Caco-2 (cell line): Measurements from ENCODE around the gene STRN. TPM values are rescaled to one million over a fixed set of nuclear protein-coding genes. Genes with fewer than 3 reads are reported as not detected.

Source experiments
- BruUV-seq: library from RNA; stranded (reverse); fragments of 400-500 nt; replicated peaks from 2 replicates; lab custom pipeline; 2021; lab: Mats Ljungman, UMichigan
- CTCF ChIA-PET: fragments of 300-600 bp; sonication (Branson Sonifier 250); formaldehyde crosslinking; loops from one replicate; lab custom pipeline; 2022; ENCODE audit warnings: antibody characterized with exemption; lab: Charles Lee
- POLR2A ChIA-PET: fragments of 300-600 bp; sonication (Branson Sonifier 250); formaldehyde crosslinking; loops from one replicate; lab custom pipeline; 2022; ENCODE audit warnings: antibody characterized with exemption; lab: Charles Lee
- DNase-seq, 2 experiments: peaks; one replicate each; pipeline versions ENCODE4 v3.0.0 to v3.0.0-alpha.2; 2020 to 2022
- H3K27me3 ChIP-seq: replicated peaks from 2 replicates; pipeline ENCODE4 v1.6.0; 2011; ENCODE audit warnings: low read length; ENCODE audit not compliant: control insufficient read depth, insufficient read depth
- H3K36me3 ChIP-seq: 2 replicates; pipeline ENCODE4 v1.5.1; 2011; ENCODE audit warnings: low read length; ENCODE audit not compliant: control insufficient read depth, insufficient read depth
- H3K4me1 ChIP-seq: fragments of 250-450 bp; sonication (Bioruptor Pico); 2 replicates; pipeline ENCODE4 v1.5.1; 2020; ENCODE audit warnings: mild to moderate bottlenecking
- H3K4me3 ChIP-seq: 2 replicates; pipeline ENCODE4 v1.5.1; 2011; ENCODE audit warnings: low read depth, mild to moderate bottlenecking, control low read depth, low read length
- H3K9me3 ChIP-seq: fragments of 250-450 bp; sonication (Bioruptor Pico); 2 replicates; pipeline ENCODE4 v1.5.1; 2020; ENCODE audit warnings: mild to moderate bottlenecking, moderate library complexity
- H3K27ac Mint-ChIP-seq: one replicate; pipeline ENCODE4 v1.8.0; 2022; ENCODE audit warnings: mixed read lengths; ENCODE audit not compliant: unreplicated experiment
- H3K27me3 Mint-ChIP-seq: one replicate; pipeline ENCODE4 v1.8.0; 2022; ENCODE audit warnings: mixed read lengths; ENCODE audit not compliant: insufficient read depth, unreplicated experiment
- H3K36me3 Mint-ChIP-seq: one replicate; pipeline ENCODE4 v1.8.0; 2022; ENCODE audit warnings: mild to moderate bottlenecking, mixed read lengths; ENCODE audit not compliant: insufficient read depth, unreplicated experiment
- H3K4me1 Mint-ChIP-seq: one replicate; pipeline ENCODE4 v1.8.0; 2022; ENCODE audit warnings: low read depth, mixed read lengths; ENCODE audit not compliant: unreplicated experiment
- H3K4me3 Mint-ChIP-seq: one replicate; pipeline ENCODE4 v1.8.0; 2022; ENCODE audit warnings: mild to moderate bottlenecking, moderate library complexity, mixed read lengths; ENCODE audit not compliant: unreplicated experiment
- H3K9me3 Mint-ChIP-seq: one replicate; pipeline ENCODE4 v1.8.0; 2022; ENCODE audit warnings: mixed read lengths; ENCODE audit not compliant: unreplicated experiment
- CTCF ChIP-seq, 2 experiments: fragments of 200-600 bp in 1 of 2; IDR thresholded peaks; 1 replicate in 1 of 2; 2 replicates in 1 of 2; pipeline versions ENCODE4 v1.5.1 to v1.8.0; 2011 to 2022; ENCODE audit warnings: antibody characterized with exemption in 1 of 2, control low read depth in 1 of 2, inconsistent platforms in 1 of 2, low read depth in 1 of 2, low read length in 1 of 2, mild to moderate bottlenecking in 1 of 2, moderate library complexity in 1 of 2; ENCODE audit not compliant: insufficient read depth in 1 of 2, severe bottlenecking in 1 of 2, unreplicated experiment in 1 of 2
- intact Hi-C: fragments of 100-400 bp; cut with micrococcal nuclease; formaldehyde crosslinking; loops from one replicate; pipeline ENCODE4 v1.10.0; 2022; ENCODE audit not compliant: unreplicated experiment
- total RNA-seq: library from RNA; stranded (reverse); gene quantifications from 2 replicates; pipeline ENCODE4 v1.2.3, GENCODE V29; 2022

STRN gene
- total RNA-seq, 1 experiment from 2014 or later: 36.8 TPM

- Mint-ChIP-seq H3K4me1 (peaks cover 33% of the 10 kb centered on the region), H3K36me3 (peaks cover 29% of the 10 kb centered on the region), H3K27ac (peak overlapping the region; percentile 87), H3K9me3 (no peaks in the 10 kb centered on the region), H3K4me3 (peak overlapping the region; percentile 54), H3K27me3 (no peaks in the 10 kb centered on the region)
- no TSS peak for BruUV-seq
- Histone ChIP-seq H3K9me3 (no peaks in the 10 kb centered on the region), H3K4me3 (no peak overlapping the region), H3K4me1 (peaks cover 30% of the 10 kb centered on the region), H3K36me3 (no peaks in the 10 kb centered on the region), H3K27me3 (no peaks in the 10 kb centered on the region)
- intact Hi-C loops: no loop called here
- DNase-seq: peak in 1 of 2 experiments; percentile 64
- TF ChIP-seq CTCF (IDR thresholded peaks at IDR 0.05; ENCODE audit: insufficient read depth in 1 of 2, low read depth in 1 of 2, low read length in 1 of 2, severe bottlenecking in 1 of 2, unreplicated experiment in 1 of 2): no peak
- POLR2A ChIA-PET: no interaction called here
- CTCF ChIA-PET: no interaction called here
These were observed 3.2 kb downstream of the STRN start for GRCh38 chr2:36963106-36963505.

- no peak for DNase-seq
- Mint-ChIP-seq H3K27me3 (no peaks in the 10 kb centered on the region), H3K36me3 (peaks cover 12% of the 10 kb centered on the region), H3K27ac (no peak overlapping the region), H3K9me3 (no peaks in the 10 kb centered on the region), H3K4me1 (peaks cover 33% of the 10 kb centered on the region), H3K4me3 (no peak overlapping the region)
- TF ChIP-seq CTCF (IDR thresholded peaks at IDR 0.05; ENCODE audit: insufficient read depth in 1 of 2, low read depth in 1 of 2, low read length in 1 of 2, severe bottlenecking in 1 of 2, unreplicated experiment in 1 of 2): no peak
- POLR2A ChIA-PET: no interaction called here
- Histone ChIP-seq H3K4me1 (peaks cover 24% of the 10 kb centered on the region), H3K9me3 (no peaks in the 10 kb centered on the region), H3K36me3 (no peaks in the 10 kb centered on the region), H3K4me3 (no peak overlapping the region), H3K27me3 (no peaks in the 10 kb centered on the region)
- intact Hi-C loops: no loop called here
- BruUV-seq: no TSS peak
- CTCF ChIA-PET: no interaction called here
These were observed 5.6 kb downstream of the STRN start for GRCh38 chr2:36960773-36961172.

GRCh38 chr2:36960005-36960675 lies 6.2 kb downstream of the STRN start:
- POLR2A ChIA-PET: no interaction called here
- BruUV-seq: no TSS peak

More at GRCh38 chr2:36960005-36960675, 6.2 kb downstream of the STRN start:
- Histone ChIP-seq H3K4me1 (peaks cover 22% of the 10 kb centered on the region), H3K4me3 (no peak overlapping the region), H3K36me3 (no peaks in the 10 kb centered on the region), H3K27me3 (no peaks in the 10 kb centered on the region), H3K9me3 (no peaks in the 10 kb centered on the region)
- TF ChIP-seq CTCF (IDR thresholded peaks at IDR 0.05; ENCODE audit: insufficient read depth in 1 of 2, low read depth in 1 of 2, low read length in 1 of 2, severe bottlenecking in 1 of 2, unreplicated experiment in 1 of 2): no peak
- intact Hi-C loops: no loop called here
- Mint-ChIP-seq H3K4me3 (no peak overlapping the region), H3K9me3 (no peaks in the 10 kb centered on the region), H3K36me3 (peaks cover 12% of the 10 kb centered on the region), H3K27ac (no peak overlapping the region), H3K27me3 (no peaks in the 10 kb centered on the region), H3K4me1 (peaks cover 32% of the 10 kb centered on the region)
- DNase-seq: no peak
- CTCF ChIA-PET: no interaction called here
